HEK293T (cell line): ENCODE data around the gene CFAP61.

Experiments
- CTCF ChIA-PET: fragments of 350-600 bp; formaldehyde crosslinking; extraction: SDS; loops from one replicate; lab custom pipeline; 2021; ENCODE audit warnings: antibody characterized with exemption, inconsistent platforms; lab: Yijun Ruan, JAX
- POLR2A ChIA-PET: fragments of 350-600 bp; formaldehyde crosslinking; extraction: SDS; loops from one replicate; lab custom pipeline; 2020; ENCODE audit warnings: antibody characterized with exemption, inconsistent platforms; lab: Yijun Ruan, JAX
- DNase-seq: peaks from one replicate; pipeline ENCODE4 v3.0.0; 2012; ENCODE audit warnings: mixed read lengths; ENCODE audit errors: extremely low spot score
- ARNT ChIP-seq: fragments of 450-650 bp; IDR thresholded peaks from 2 replicates; pipeline ENCODE4 v1.6.1; 2017; ENCODE audit warnings: mild to moderate bottlenecking
- BHLHE40 ChIP-seq: fragments of 450-650 bp; IDR thresholded peaks from 2 replicates; pipeline ENCODE4 v1.6.1; 2016; ENCODE audit warnings: mild to moderate bottlenecking, moderate library complexity, borderline replicate concordance
- CTBP1 ChIP-seq: fragments of 450-650 bp; IDR thresholded peaks from 2 replicates; pipeline ENCODE4 v1.6.1; 2016; ENCODE audit warnings: borderline replicate concordance
- ELF4 ChIP-seq: fragments of 450-650 bp; IDR thresholded peaks from 2 replicates; pipeline ENCODE4 v1.6.1; 2017; ENCODE audit warnings: antibody characterized with exemption
- FOXA1 ChIP-seq: fragments of 450-650 bp; IDR thresholded peaks from 2 replicates; pipeline ENCODE4 v1.6.1; 2016; ENCODE audit warnings: mild to moderate bottlenecking
- FOXK2 ChIP-seq: fragments of 450-650 bp; IDR thresholded peaks from 2 replicates; pipeline ENCODE4 v1.6.1; 2016; ENCODE audit warnings: mild to moderate bottlenecking
- FOXM1 ChIP-seq: fragments of 450-650 bp; IDR thresholded peaks from 2 replicates; pipeline ENCODE4 v1.6.1; 2017; ENCODE audit warnings: mild to moderate bottlenecking, borderline replicate concordance
- HDGF ChIP-seq: fragments of 450-650 bp; IDR thresholded peaks from 2 replicates; pipeline ENCODE4 v1.6.1; 2017; ENCODE audit warnings: antibody characterized with exemption, borderline replicate concordance
- L3MBTL2 ChIP-seq: fragments of 450-650 bp; conservative IDR thresholded peaks from 2 replicates; pipeline ENCODE4 v1.6.1; 2016; ENCODE audit warnings: mild to moderate bottlenecking
- LEF1 ChIP-seq: fragments of 450-650 bp; IDR thresholded peaks from 2 replicates; pipeline ENCODE4 v1.6.1; 2017; ENCODE audit warnings: mild to moderate bottlenecking, borderline replicate concordance
- NFRKB ChIP-seq: fragments of 450-650 bp; IDR thresholded peaks from 2 replicates; pipeline ENCODE4 v1.6.1; 2016; ENCODE audit warnings: mild to moderate bottlenecking, moderate library complexity
- SP1 ChIP-seq: fragments of 450-650 bp; IDR thresholded peaks from 2 replicates; pipeline ENCODE4 v1.6.1; 2017
- SUZ12 ChIP-seq: fragments of 450-650 bp; IDR thresholded peaks from 2 replicates; pipeline ENCODE4 v1.6.1; 2016; ENCODE audit warnings: mild to moderate bottlenecking
- TARDBP ChIP-seq: fragments of 450-650 bp; IDR thresholded peaks from 2 replicates; pipeline ENCODE4 v1.6.1; 2016
- ZNF384 ChIP-seq: fragments of 450-650 bp; IDR thresholded peaks from 2 replicates; pipeline ENCODE4 v1.6.1; 2016
- TF ChIP-seq, protein P1 (sequence below): fragments of 450-650 bp; IDR thresholded peaks from 2 replicates; pipeline ENCODE4 v1.6.1; 2016

The CFAP61 gene

DNA sequence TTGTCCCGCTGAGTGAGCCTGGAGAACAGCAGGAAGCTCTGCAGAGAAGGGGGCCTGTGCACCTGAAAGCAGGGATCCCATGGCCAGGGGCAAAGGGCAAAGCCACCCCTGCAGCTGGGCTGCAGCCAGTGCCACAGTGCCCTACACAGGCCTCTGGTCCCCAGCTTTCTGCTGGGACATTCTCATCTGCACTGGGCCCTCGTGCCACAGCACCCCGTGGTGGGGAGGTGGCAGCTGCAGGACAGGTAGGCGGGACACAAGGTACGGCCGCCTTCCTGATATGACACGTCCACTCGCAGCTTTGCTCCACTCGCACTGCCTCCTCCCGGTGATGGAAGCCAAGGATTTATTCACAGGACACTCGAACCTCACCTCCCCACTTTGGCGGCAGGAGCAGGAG lies 342.8 kb downstream of the CFAP61 start:
- ChIA-PET CTCF (no interaction called here), POLR2A (no interaction called here)
- TF ChIP-seq FOXK2 (no peak), HDGF (no peak), ZNF384 (no peak), ELF4 (no peak), L3MBTL2 (no peak), FOXM1 (no peak), ARNT (no peak), LEF1 (no peak), SP1 (no peak), BHLHE40 (no peak), CTBP1 (no peak), FOXA1 (no peak), NFRKB (no peak), SUZ12 (no peak), TARDBP (no peak)
- TF ChIP-seq, protein P1, sequence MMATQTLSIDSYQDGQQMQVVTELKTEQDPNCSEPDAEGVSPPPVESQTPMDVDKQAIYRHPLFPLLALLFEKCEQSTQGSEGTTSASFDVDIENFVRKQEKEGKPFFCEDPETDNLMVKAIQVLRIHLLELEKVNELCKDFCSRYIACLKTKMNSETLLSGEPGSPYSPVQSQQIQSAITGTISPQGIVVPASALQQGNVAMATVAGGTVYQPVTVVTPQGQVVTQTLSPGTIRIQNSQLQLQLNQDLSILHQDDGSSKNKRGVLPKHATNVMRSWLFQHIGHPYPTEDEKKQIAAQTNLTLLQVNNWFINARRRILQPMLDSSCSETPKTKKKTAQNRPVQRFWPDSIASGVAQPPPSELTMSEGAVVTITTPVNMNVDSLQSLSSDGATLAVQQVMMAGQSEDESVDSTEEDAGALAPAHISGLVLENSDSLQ: no peak
- no peak for DNase-seq

DNA sequence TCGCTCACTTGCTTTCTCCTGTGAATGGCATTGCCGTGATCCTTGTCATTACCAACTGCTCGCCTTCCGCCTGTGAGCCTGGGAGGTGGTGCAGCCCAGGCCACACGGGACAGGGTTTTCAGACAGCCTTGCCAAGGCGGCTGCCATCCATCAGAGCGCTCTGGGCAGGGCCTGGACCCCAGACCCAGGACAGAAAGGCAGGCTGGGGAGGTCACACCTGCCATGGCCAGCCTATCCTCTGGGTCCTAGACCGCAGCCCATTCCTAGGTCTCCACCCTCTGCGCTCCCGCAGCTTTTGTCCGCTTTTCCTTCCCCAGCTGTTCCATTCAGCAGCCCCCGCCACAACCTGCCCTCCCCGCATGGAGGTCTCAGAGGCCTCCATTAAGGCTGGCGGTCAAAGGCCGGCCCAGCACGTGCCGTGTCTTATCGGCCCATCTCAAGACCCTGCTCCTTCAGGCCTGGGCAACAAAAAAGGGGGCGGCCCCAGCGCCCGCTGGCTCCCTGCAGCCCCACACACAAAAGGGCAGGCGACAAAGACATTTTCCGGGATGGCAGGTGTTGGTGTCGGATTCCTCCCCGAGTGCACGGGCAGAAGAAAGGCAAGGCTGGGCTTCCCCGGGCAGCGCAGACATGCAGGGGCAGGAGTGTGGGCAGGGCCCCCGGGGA lies 343.7 kb downstream of the CFAP61 start:
- no peak for DNase-seq
- ChIA-PET CTCF (no interaction called here), POLR2A (no interaction called here)
- TF ChIP-seq LEF1 (no peak), L3MBTL2 (no peak), ELF4 (no peak), SP1 (no peak), FOXK2 (no peak), NFRKB (no peak), FOXM1 (no peak), SUZ12 (no peak), CTBP1 (no peak)
- TF ChIP-seq, protein P1: no peak

DNA sequence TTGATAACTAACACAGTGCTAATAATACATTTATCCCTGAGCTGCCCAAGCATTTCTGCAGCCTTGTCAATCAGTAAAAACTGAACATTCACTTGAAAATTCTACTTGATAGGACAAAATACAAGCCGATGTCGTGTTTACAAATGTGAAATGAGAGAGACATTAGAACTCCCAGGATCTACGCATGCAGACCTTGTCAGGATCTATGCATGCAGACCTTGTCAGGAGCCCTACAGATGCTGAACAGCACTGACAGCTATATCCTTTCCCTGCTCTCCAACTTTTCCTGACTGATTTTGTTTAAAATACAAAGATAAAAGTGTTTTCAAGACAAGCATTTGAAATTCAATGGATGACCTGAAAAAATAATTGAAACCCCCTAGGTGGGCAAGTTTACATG lies 344.5 kb downstream of the CFAP61 start:
- CTCF ChIA-PET: no interaction called here
- POLR2A ChIA-PET: no interaction called here
- TF ChIP-seq FOXK2: no peak
- TF ChIP-seq NFRKB: no peak
- no peak for TF ChIP-seq SUZ12
- TF ChIP-seq BHLHE40: no peak
- TF ChIP-seq ARNT: no peak
- TF ChIP-seq ZNF384: no peak
- TF ChIP-seq TARDBP: no peak
- no peak for TF ChIP-seq CTBP1
- DNase-seq: no peak

DNA sequence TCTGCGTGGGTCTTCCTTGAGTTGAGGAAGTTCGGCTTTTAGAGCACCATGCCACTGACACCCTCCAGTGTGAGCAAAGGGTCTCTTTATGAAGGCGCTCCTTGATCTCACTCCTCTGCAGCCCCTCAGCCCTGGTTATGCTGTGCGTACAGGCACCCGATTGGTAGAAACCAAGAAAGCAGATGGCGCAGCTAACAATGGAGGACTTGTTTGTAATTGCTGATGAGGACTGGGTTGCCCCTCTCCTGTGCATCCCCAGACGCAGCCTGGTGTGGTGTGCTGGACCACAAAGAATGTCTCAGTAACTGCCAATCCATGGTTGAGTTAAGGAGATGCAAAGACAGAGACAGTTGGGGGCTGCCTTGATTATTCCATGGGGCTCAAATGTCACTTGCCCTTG lies 345.8 kb downstream of the CFAP61 start:
- DNase-seq: no peak
- POLR2A ChIA-PET: no interaction called here
- CTCF ChIA-PET: no interaction called here
- TF ChIP-seq, protein P1: no peak
- TF ChIP-seq TARDBP (no peak), ELF4 (no peak), SUZ12 (no peak), L3MBTL2 (no peak), FOXM1 (no peak), FOXA1 (no peak), CTBP1 (no peak), ARNT (no peak), FOXK2 (no peak), HDGF (no peak), SP1 (no peak), ZNF384 (no peak), NFRKB (no peak), BHLHE40 (no peak), LEF1 (no peak)

DNA sequence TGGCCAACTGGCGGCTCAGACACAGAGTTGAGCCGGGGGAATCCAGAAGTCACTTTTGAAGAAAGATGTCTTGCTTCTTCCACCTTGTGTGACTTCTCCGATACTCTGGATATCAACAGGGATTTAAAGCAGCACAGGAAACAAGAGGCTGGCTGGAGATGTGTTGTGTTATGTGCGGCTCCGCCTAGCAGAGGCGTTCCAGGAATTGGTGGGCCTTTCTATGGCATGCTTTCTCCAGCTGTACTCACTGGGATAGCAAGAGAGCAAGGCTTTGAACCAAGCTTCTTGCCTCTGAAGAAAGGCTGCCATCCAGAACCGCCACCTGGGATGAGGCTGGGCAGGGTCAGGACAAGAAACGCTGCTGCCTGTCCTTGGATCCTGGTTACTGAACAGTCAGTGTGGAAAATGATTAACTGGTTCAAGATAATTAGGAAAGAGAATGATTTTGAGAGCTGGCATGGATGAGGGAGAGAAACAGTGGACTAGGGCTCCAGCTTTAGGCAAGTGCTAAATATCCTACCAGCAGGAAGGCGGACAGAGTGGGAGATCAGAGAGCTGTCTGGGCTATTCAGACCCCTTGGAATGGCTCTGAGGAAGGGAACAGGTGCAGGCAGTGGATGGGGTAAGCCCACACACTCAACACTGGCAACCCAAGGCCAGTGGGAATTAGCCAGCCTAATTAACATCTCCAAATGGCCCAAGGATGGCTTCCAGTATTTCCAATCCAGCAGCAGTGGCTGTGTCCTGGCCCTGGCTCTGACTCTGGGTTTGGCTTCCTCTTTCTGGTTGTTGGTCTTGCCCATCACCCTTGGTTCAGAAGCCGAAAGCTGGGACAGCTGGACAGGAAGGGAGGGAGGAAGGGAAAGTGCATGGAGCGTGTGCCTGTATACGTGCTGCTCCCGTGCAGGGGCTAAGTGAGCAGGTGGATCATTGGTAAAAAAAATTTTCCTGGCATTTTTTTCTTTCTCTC lies 347.5 kb downstream of the CFAP61 start:
- no peak for TF ChIP-seq LEF1
- no peak for TF ChIP-seq BHLHE40
- no peak for TF ChIP-seq NFRKB
- TF ChIP-seq SP1: no peak
- no peak for TF ChIP-seq ZNF384
- TF ChIP-seq L3MBTL2: no peak
- TF ChIP-seq SUZ12: no peak
- TF ChIP-seq FOXA1: no peak
- DNase-seq: no peak
- ChIA-PET CTCF (interaction anchor here (0.5 kb wide), 1 partner anchor 25 kb away, joined by 3 read pairs; no protein-coding TSS in a partner anchor), POLR2A (no interaction called here)
